Embryonic facial prominence (tissue), 1 donor: Measurements from ENCODE around the gene TTLL8.
"Not testable (repeated sequence)": the region's sequence is repeated elsewhere in the genome, so short reads cannot be mapped to it uniquely, and the experiment has no call there.

Experiments used
- DNase-seq: peaks from one replicate; pipeline ENCODE4 v3.0.0-alpha.2; 2016; ENCODE audit errors: extremely low spot score

TTLL8 gene

GRCh38 chr22:50058061-50058905 lies at the start of gene TTLL8:
Gene TTLL8, minus strand, starts transcription at chr22:50058298.
- DNase-seq = no peak

GRCh38 chr22:50107529-50107928 lies 49.4 kb upstream of the TTLL8 start:
- DNase-seq = no peak

GRCh38 chr22:50105208-50106100 lies 47.4 kb upstream of the TTLL8 start:
- no peak for DNase-seq

GRCh38 chr22:50104141-50104544 lies 46.0 kb upstream of the TTLL8 start:
- no peak for DNase-seq

- no peak for DNase-seq
Measured at GRCh38 chr22:50102946-50103345, 44.8 kb upstream of the TTLL8 start.

GRCh38 chr22:50101870-50102565 lies 43.9 kb upstream of the TTLL8 start:
- DNase-seq = no peak

GRCh38 chr22:50098052-50098451 lies 40.0 kb upstream of the TTLL8 start:
- DNase-seq = no peak

GRCh38 chr22:50092342-50092741 lies 34.2 kb upstream of the TTLL8 start:
- no peak for DNase-seq

- DNase-seq = no peak
Measured at GRCh38 chr22:50091092-50091768, 33.1 kb upstream of the TTLL8 start.

- DNase-seq = no peak
Measured at GRCh38 chr22:50090412-50090714, 32.3 kb upstream of the TTLL8 start.

- DNase-seq = no peak
Measured at GRCh38 chr22:50089682-50090411, 31.7 kb upstream of the TTLL8 start, which contains the start of gene MOV10L1. Gene MOV10L1, plus strand, starts transcription at chr22:50090006. Its CDS starts 83 bp downstream, at chr22:50090089.

GRCh38 chr22:50089231-50089630 lies 31.1 kb upstream of the TTLL8 start:
- no peak for DNase-seq

- DNase-seq = no peak
Measured at GRCh38 chr22:50088096-50088495, 30.0 kb upstream of the TTLL8 start.

GRCh38 chr22:50087646-50088045 lies 29.5 kb upstream of the TTLL8 start:
- DNase-seq = no peak

- DNase-seq = not testable (repeated sequence)
Measured at GRCh38 chr22:50086975-50087374, 28.9 kb upstream of the TTLL8 start.

GRCh38 chr22:50086526-50086925 lies 28.4 kb upstream of the TTLL8 start:
- DNase-seq = no peak

- DNase-seq = no peak
Measured at GRCh38 chr22:50085211-50085972, 27.3 kb upstream of the TTLL8 start, which contains the start of gene MLC1. Gene MLC1, minus strand, starts transcription at chr22:50085426. Its CDS starts 524 bp downstream, at chr22:50084902.

- DNase-seq = no peak
Measured at GRCh38 chr22:50084614-50085021, 26.5 kb upstream of the TTLL8 start.

- DNase-seq = no peak
Measured at GRCh38 chr22:50084080-50084477, 26.0 kb upstream of the TTLL8 start.

- DNase-seq = no peak
Measured at GRCh38 chr22:50083462-50084079, 25.5 kb upstream of the TTLL8 start.
